Measurements from ENCODE around the gene CIB4.

CIB4 gene

GRCh38 chr2:26605195-26605998, 35.8 kb downstream of the CIB4 start:
- DNase-seq, result peak; percentile 27

- DNase-seq, result no peak
Observed at GRCh38 chr2:26602575-26602974, 38.6 kb downstream of the CIB4 start.

DNA sequence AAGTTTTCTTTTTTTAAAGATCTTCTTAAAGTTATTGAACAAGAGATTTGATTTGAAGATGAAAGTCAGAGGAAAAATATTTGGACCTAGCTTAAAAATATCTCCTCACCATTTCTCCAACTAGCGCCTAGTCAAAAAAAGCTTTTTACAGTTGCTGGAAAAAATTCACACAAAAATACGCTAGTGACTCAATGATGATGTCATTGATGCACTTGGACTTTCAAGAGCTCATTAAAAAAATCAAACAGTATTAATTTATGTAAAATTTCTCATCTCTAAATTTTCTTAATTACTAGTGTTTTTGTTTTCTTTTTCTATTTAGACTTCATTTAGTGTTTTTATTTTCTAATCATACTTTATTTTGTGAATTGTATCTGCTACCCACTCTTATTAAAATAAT, 41.8 kb downstream of the CIB4 start:
- DNase-seq, result no peak

- no peak for DNase-seq
Observed at GRCh38 chr2:26598996-26599373, 42.2 kb downstream of the CIB4 start.

DNA sequence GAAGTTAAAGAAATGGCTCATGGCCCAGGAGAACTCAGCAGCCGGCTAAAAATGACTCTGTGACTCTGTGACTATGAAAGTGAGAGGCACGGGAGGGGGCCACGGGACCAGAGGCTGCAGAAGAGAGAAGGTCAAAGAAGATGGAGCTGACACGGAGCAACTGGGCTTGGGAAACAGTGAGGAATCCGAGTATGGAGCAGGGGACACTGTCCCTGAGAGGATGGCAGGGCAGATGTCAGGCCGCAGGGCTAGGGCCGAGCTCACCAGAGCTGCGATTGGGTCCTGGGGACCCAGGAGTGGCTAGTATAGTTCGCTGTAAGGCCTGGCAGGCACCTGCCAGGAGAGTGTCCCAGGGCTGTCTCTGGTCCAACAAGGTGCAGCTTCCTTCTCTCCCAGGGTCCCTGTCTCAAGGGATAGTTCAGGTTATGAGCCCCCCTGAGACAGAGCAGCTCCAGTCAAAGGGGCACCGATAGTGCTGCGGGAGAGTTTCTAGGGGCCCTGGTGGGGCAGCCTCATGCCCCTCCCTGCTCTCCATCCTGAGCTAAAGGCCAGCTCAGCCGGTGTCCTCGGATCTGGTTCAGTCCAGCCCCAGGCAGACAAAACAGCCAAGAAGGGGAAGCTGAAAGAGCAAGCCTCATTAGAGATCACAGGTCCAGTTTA, 42.7 kb downstream of the CIB4 start:
- DNase-seq, result no peak

DNA sequence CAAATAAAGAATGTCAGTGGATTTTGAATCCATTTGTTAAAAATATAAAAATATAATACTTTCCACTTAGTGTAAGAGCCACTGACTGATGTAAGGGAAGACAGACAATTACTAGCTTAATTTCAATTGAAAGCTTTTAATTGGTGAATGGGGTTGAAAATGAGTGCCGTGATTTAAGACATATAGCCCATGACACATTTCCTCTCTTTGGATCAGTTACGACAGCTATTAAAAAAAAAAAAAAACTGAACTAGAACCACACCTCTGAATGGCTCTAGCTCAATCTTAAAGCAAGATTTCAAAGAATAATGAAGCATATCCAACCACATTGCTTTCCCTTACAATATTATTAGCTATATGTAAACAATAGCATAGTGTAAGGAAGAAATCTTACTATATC, 44.0 kb downstream of the CIB4 start:
- DNase-seq, result no peak

DNA sequence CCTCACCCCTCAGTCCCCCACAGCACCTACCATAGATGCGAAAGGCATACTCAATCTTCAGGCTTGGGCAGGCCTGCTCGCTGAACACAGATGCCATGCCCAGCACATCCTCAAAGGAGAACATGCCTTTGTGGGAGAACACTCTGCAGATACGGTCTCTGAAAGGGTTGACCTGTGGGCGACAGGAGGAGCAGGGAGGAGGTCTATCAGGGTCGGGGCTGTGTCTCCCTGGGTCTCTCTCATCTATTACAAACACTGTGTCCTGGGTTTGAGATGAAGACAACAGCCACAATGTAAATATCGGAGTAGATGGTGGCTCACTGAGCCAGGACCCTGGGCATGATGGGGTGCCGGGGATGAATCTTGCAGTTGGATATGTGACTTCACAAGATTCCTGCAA, 46.0 kb downstream of the CIB4 start:
- DNase-seq, result no peak

DNA sequence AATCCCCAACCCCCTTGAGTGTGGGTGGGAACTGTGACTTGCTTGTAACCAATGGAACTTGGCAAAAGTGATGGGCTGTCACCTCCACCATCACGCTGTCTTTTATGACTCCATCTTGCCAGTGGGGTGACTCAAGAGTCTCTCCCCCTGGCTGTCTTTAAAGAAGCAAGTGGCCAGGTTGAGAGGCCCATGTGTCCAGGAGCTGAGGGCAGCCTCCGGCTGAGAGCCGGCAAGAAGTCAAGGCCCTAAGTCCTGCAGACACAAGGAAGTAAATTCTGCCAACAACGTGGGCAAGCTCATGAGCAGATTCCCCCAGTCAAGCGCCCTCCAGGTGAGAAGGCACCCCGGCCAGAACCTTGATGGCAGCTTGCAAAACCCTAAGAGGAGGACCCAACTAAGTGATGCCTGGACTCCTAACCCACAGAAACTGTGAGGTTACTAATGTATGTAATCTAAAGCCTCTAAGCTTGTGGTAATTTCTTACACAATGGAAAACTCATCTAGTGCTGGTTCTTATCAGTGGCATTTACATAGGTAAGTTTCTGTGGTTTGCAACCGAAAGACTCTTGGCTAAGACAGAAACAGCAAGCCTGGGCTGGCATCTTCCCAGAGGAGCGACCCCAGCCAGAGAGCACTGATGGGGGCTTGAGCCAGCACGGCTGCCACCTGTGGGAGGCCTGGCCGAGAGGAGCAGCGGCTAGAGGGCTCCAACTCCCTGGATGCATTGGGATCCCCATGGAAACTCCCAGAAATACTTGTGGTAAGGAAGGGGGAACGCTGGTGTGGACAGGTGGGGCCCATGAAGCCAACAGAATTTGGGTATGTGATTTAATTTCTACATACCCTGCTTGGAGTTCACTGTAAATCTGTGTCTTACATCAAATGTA, 49.3 kb downstream of the CIB4 start:
- no peak for DNase-seq

- DNase-seq, result no peak
Observed at GRCh38 chr2:26590980-26591618, 50.1 kb downstream of the CIB4 start.

GRCh38 chr2:26590508-26590907, 50.7 kb downstream of the CIB4 start:
- no peak for DNase-seq

- DNase-seq, result no peak
Observed at GRCh38 chr2:26588576-26588975, 52.6 kb downstream of the CIB4 start.

- DNase-seq, result no peak
Observed at GRCh38 chr2:26587994-26588393, 53.2 kb downstream of the CIB4 start.

- DNase-seq, result no peak
Observed at GRCh38 chr2:26585966-26586365, 55.2 kb downstream of the CIB4 start.

GRCh38 chr2:26585100-26585499, 56.1 kb downstream of the CIB4 start:
- DNase-seq, result no peak

- no peak for DNase-seq
Observed at GRCh38 chr2:26584656-26585055, 56.5 kb downstream of the CIB4 start.

DNA sequence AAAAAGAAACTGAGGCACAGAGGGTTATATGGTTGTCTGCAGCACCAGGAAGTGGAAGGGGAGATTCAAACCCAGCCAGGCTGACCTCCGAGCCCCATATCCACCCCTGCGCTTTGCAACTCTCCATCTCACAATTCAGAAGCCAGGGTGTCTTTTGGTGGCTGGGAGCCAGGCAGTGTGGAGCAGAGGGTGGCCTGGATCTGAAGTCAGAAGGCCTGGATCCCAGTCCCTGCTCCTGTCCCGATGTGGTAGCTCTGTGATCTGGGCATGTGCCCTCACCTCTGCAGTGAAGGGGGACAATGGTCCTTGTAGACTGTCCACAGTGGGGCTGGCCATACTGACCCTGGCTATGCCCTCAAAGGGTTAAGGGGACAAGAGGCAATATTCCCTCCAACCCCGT, 57.0 kb downstream of the CIB4 start:
- DNase-seq, result no peak

DNA sequence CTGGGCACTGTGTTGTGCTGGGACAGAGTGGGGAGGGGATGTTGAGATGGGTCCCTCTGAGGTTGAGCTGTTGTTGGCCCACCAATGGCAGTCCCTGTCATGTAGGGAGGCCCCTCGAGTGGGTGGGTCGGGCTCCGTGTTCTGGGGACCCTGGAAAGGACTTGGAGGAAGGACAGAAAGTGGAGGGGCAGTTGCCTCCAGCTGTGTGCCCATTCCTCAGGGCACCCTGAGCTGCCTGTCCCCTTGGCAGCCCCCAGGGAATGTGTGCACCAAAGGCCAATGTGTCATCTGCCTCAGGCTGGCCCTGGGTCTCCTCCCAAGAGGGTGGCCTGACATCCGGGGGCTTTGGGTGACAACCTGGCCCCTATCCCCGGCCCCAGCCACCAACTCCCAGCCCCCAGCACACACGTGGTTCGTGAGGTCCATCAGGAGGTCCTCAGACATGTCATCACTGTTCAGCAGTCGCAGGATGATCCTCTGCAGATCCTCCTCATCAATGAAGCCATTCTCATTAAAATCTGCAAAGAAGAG, 57.7 kb downstream of the CIB4 start:
- DNase-seq, result no peak

DNA sequence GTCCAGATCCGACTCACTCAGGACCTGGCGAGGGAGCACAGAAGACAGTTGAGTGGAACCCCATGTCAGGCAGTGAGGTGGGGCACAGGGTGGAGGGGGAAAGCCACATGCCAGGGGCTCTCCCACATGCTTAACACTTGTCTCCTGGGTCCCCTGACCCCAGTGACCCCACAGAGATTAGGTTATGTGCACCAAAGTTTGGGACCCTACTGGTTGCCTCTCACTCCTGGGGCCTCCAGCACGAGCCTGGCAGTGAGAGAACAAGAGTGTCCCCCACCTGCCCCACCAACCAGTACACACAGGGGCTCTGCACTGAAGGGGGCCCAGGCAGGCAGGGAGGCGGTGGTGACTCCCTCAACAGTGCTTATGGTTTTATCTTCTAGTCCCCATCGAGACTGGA, 58.3 kb downstream of the CIB4 start:
- no peak for DNase-seq

DNA sequence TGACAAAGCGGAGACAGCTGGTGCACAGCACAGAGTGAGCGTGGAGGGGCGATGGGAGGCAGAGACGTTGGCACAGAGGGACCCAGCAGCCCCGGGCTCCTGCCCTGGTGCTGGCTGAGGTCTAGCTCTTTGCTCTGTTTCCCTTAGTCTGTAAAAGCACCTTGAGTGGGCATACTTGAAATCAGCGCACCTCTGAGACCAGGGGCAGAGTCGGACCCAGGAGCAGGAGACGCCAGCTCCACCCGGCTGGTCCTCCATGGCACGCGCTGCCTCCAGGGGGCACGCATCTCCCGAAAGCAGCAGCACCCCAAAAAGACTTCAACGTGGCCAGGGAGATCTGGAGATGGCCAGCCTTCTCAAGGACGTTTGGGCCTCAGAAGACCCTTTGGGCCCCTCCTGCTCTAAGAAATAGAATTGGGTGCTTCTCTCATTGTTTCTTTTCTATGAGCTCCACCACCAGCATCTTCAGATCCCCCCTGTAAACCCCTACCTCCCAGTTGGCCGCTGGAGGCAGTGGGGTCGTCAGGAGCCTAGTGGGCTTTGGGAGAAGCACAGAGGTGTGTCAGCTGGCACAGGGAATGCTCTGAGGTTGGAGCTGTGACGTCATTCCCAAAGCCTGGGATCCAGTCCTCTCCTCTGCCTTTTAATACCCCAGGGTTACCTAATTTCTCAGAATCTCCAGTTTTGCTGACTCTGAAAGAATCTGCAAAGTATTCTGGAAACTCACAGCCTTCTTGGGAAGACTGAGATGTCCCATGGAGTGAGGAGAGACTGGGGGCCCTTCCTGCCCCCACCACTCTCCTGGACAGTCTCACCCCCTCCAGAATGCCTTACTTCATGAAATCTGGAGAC, 58.9 kb downstream of the CIB4 start:
- no peak for DNase-seq

DNA sequence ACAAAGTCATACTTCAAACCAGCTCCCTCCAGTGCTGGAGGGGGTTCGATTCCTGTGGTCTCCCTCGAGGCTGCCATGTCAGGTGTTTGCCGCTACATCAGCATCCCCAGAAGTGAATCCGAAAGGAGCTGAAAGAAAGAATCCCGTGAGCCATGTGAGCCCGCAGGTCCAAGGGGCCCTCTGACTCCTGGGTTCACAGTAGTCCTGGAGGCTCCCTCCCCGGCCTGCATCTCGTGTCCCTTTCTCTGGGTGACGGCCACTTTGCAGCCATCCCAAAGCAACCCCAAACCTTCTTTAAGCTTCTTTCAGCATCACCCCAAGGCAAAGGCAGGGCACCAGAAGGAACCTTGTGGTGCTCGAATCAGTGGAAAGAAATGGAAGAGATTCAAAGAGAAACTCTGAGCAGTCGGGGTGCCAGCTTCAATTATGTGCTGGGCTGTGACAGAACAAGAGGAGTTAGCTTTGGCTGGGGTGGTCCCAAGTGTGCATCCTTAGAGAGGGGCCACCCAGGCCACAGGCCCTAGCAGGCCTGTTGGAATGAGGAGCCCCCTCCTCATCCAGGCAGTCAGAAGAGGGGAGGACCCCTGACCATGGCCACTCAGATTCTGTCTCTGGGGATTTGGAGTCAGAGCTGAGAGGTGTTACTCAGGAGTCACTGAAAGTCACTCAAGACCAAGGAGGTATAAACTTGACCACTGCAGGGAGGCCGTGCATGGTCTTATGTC, 59.7 kb downstream of the CIB4 start:
- DNase-seq, result no peak

GRCh38 chr2:26580751-26581150, 60.4 kb downstream of the CIB4 start:
- no peak for DNase-seq
